K562 (cell line): ENCODE results near the gene PCSK6. TPM values are rescaled to one million over a fixed set of nuclear protein-coding genes. Genes with fewer than 3 reads are reported as not detected.

Source experiments
- ARID3A ChIP-seq: IDR thresholded peaks from 2 replicates; pipeline ENCODE4 v1.6.1; 2012; ENCODE audit warnings: low read depth, low read length, improper control_type of control experiment, borderline replicate concordance
- CAMTA2 ChIP-seq: fragments of 250-450 bp; sonication (Bioruptor Pico); conservative IDR thresholded peaks from 2 replicates; pipeline ENCODE4 v1.5.1; 2022
- SLC30A9 ChIP-seq: fragments of 250-450 bp; sonication (Bioruptor Pico); IDR thresholded peaks from 2 replicates; pipeline ENCODE4 v1.8.0; 2022; ENCODE audit warnings: mild to moderate bottlenecking, moderate library complexity
- STAT6 ChIP-seq: sonication (generic); formaldehyde crosslinking; IDR thresholded peaks from 2 replicates; pipeline ENCODE4 v1.8.1; 2023; ENCODE audit warnings: mild to moderate bottlenecking, missing genetic modification reagents
- YY1 ChIP-seq, 3 experiments: IDR thresholded peaks; 2 replicates each; pipeline ENCODE4 v1.6.1; 2011; ENCODE audit warnings: low read length in 2 of 3, mild to moderate bottlenecking in 2 of 3, moderate library complexity in 2 of 3, borderline replicate concordance in 1 of 3, control low read depth in 1 of 3, low read depth in 1 of 3; ENCODE audit not compliant: insufficient read depth in 3 of 3, insufficient replicate concordance in 2 of 3, control insufficient read depth in 1 of 3, insufficient read length in 1 of 3; ENCODE audit errors: extremely low read depth in 1 of 3
- ZNF76 ChIP-seq: fragments of 250-450 bp; sonication (Bioruptor Pico); IDR thresholded peaks from 2 replicates; pipeline ENCODE4 v1.4.0; 2020; ENCODE audit warnings: mild to moderate bottlenecking, moderate library complexity, borderline replicate concordance
- polyA plus RNA-seq, 8 experiments: library from polyadenylated mRNA; depleted of rRNA in 4 of 8; stranded (reverse) in 5 of 8; unstranded in 3 of 8; fragments of >200 nt; fragmentation: Nextera tagmentation in 2 of 8; fragmentation: Illumina TruSeq in 1 of 8; extraction: Ambion mirVana in 2 of 8; extraction: Trizol in 1 of 8; gene quantifications; 2 replicates each; pipeline versions ENCODE4 v1.2.1 to v1.2.3, GENCODE V29; 2011 to 2014; ENCODE audit warnings: inconsistent platforms in 1 of 8, missing spikeins in 1 of 8
- total RNA-seq, 7 experiments: library from RNA; depleted of rRNA in 6 of 7; stranded (reverse); fragments of >200 nt in 6 of 7; fragmentation: Illumina TruSeq in 2 of 7; extraction: Trizol in 2 of 7; gene quantifications; 2 replicates each; pipeline versions ENCODE4 v1.2.1 to v1.2.3, GENCODE V29; 2011 to 2021; ENCODE audit warnings: low replicate concordance in 1 of 7

Gene PCSK6
- total and polyA plus RNA-seq, 9 of the 15 experiments (the other 6 are each of a cell fraction or from before 2014, with no cell fraction given): 2.2 to 32.6 (median 14.5) TPM

GRCh38 chr15:101490408-101490891 lies 943 bp upstream of the PCSK6 start (continued):
- TF ChIP-seq YY1 (IDR thresholded peaks at IDR 0.05; ENCODE audit: borderline replicate concordance in 1 of 3, control insufficient read depth in 1 of 3, extremely low read depth in 1 of 3, insufficient read depth in 3 of 3, insufficient read length in 1 of 3, insufficient replicate concordance in 2 of 3, low read depth in 1 of 3, low read length in 2 of 3): no peak
- TF ChIP-seq ZNF76: no peak
- no peak for TF ChIP-seq STAT6
- no peak for TF ChIP-seq SLC30A9 (CRISPR knock-in tag)
- TF ChIP-seq ARID3A: no peak
- TF ChIP-seq CAMTA2 (CRISPR knock-in tag): no peak
- TF ChIP-seq, all 486 proteins: peak for 0
